Esophagus muscularis mucosa (tissue), 4 donors: Measurements from ENCODE around the gene SOX10. TPM values are rescaled to one million over a fixed set of nuclear protein-coding genes. Genes with fewer than 3 reads are reported as not detected.

ENCODE experiments used
- DNase-seq: peaks from one replicate; pipeline ENCODE4 v3.0.0-alpha.2; 2017; ENCODE audit errors: extremely low spot score
- H3K27ac ChIP-seq, 4 donors: fragments of 200-600 bp; sonication (generic); replicated peaks in 1 of 4; 1 replicate in 3 of 4; 2 replicates in 1 of 4; pipeline ENCODE4 v1.5.1; 2016 to 2019; ENCODE audit warnings: mild to moderate bottlenecking in 1 of 4
- H3K27me3 ChIP-seq, 4 donors: fragments of 200-600 bp; sonication (generic); one replicate each; pipeline versions ENCODE4 v1.5.1 to v1.6.0; 2016 to 2019
- H3K36me3 ChIP-seq, 4 donors: fragments of 200-600 bp; sonication (generic); one replicate each; pipeline ENCODE4 v1.5.1; 2016 to 2019
- H3K4me1 ChIP-seq, 4 donors: fragments of 200-600 bp; sonication (generic); one replicate each; pipeline ENCODE4 v1.5.1; 2016 to 2019
- H3K4me3 ChIP-seq, 4 donors: fragments of 200-600 bp; sonication (generic); 1 replicate in 2 of 4; 2 replicates in 2 of 4; pipeline ENCODE4 v1.5.1; 2016 to 2019; ENCODE audit warnings: mild to moderate bottlenecking in 4 of 4, moderate library complexity in 1 of 4
- H3K9me3 ChIP-seq, 4 donors: fragments of 200-600 bp; sonication (generic); 1 replicate in 3 of 4; 2 replicates in 1 of 4; pipeline ENCODE4 v1.5.1; 2016 to 2019
- CTCF ChIP-seq, 3 experiments: fragments of 200-600 bp in 2 of 3; fragments of 450-650 bp in 1 of 3; sonication (generic) in 2 of 3; IDR thresholded peaks; one replicate each; pipeline ENCODE4 v1.5.1; 2017 to 2019; ENCODE audit warnings: antibody characterized with exemption in 3 of 3, mild to moderate bottlenecking in 2 of 3, moderate library complexity in 1 of 3
- EP300 ChIP-seq: sonication (generic); formaldehyde crosslinking; IDR thresholded peaks from one replicate; pipeline ENCODE4 v1.6.1; 2017; ENCODE audit warnings: antibody characterized with exemption
- POLR2A ChIP-seq: fragments of 450-650 bp; IDR thresholded peaks from one replicate; pipeline ENCODE4 v1.6.1; 2017; ENCODE audit warnings: antibody characterized with exemption, moderate library complexity, mild to moderate bottlenecking, low read depth
- POLR2AphosphoS5 ChIP-seq, 2 donors: sonication (generic); formaldehyde crosslinking; IDR thresholded peaks; one replicate each; pipeline ENCODE4 v1.6.1; 2017; ENCODE audit warnings: antibody characterized with exemption in 2 of 2
- WGBS: methylation state at CpG from one replicate; pipeline ENCODE4 v1.1.5; 2018; 5-methylcytosine and 5-hydroxymethylcytosine counted together
- intact Hi-C: fragments of 100-400 bp; cut with DNase I; formaldehyde crosslinking; loops from one replicate; pipeline ENCODE4 v1.15.1; 2023
- total RNA-seq, 4 donors: library from RNA; depleted of rRNA; stranded (reverse); fragments of >200 nt; gene quantifications; one replicate each; pipeline versions ENCODE4 v1.1.0 to v1.2.1, GENCODE V29; 2016

The SOX10 gene
- total RNA-seq, 4 donors from 2014 or later = 10.3 to 29.5 (median 17.7) TPM

GRCh38 chr22:37996515-37997246, 12.3 kb upstream of the SOX10 start:
- no peaks in the 10 kb centered on the region for H3K27me3 ChIP-seq
- WGBS = 88% methylated on average over 8 of the region's 8 CpGs
- H3K9me3 ChIP-seq = no peaks in the 10 kb centered on the region
- peak overlapping the region; percentile 23 to 65 (median 51) for H3K27ac ChIP-seq
- H3K4me3 ChIP-seq = no peak overlapping the region
- H3K36me3 ChIP-seq = no peaks in the 10 kb centered on the region
- H3K4me1 ChIP-seq = peaks cover 0 to 22% (median 5%) of the 10 kb centered on the region in 4 donors
- no peak for DNase-seq
- no peak for TF ChIP-seq POLR2AphosphoS5 (IDR thresholded peaks at IDR 0.05)
- TF ChIP-seq POLR2A = no peak
- no peak for TF ChIP-seq EP300
- no peak for TF ChIP-seq CTCF (IDR thresholded peaks at IDR 0.05)
- intact Hi-C loops = no loop called here

- Histone ChIP-seq H3K4me3 (no peak overlapping the region), H3K27ac (peak overlapping the region in 1 of 4 donors; percentile 54), H3K9me3 (no peaks in the 10 kb centered on the region), H3K36me3 (no peaks in the 10 kb centered on the region), H3K27me3 (no peaks in the 10 kb centered on the region), H3K4me1 (peaks cover 0 to 22% (median 5%) of the 10 kb centered on the region in 4 donors)
- DNase-seq = no peak
- WGBS = no CpG with 5 or more reads among the region's 4 CpGs
- intact Hi-C loops = no loop called here
- no peak for TF ChIP-seq EP300
- no peak for TF ChIP-seq CTCF (IDR thresholded peaks at IDR 0.05)
- no peak for TF ChIP-seq POLR2A
- no peak for TF ChIP-seq POLR2AphosphoS5 (IDR thresholded peaks at IDR 0.05)
Measured at GRCh38 chr22:37996079-37996478, 11.7 kb upstream of the SOX10 start.

GRCh38 chr22:37995460-37995859, 11.1 kb upstream of the SOX10 start:
- intact Hi-C loops = no loop called here
- Histone ChIP-seq H3K4me3 (no peak overlapping the region), H3K27ac (no peak overlapping the region), H3K36me3 (no peaks in the 10 kb centered on the region), H3K4me1 (peaks cover 0 to 22% (median 5%) of the 10 kb centered on the region in 4 donors), H3K9me3 (no peaks in the 10 kb centered on the region), H3K27me3 (no peaks in the 10 kb centered on the region)
- WGBS = 92% methylated on average over 4 of the region's 4 CpGs
- no peak for TF ChIP-seq POLR2A
- no peak for TF ChIP-seq CTCF (IDR thresholded peaks at IDR 0.05)
- no peak for TF ChIP-seq EP300
- TF ChIP-seq POLR2AphosphoS5 (IDR thresholded peaks at IDR 0.05) = no peak
- no peak for DNase-seq

- H3K4me1 ChIP-seq = peaks cover 0 to 26% (median 5%) of the 10 kb centered on the region in 4 donors
- TF ChIP-seq CTCF (IDR thresholded peaks at IDR 0.05) (no peak), POLR2AphosphoS5 (IDR thresholded peaks at IDR 0.05) (no peak), EP300 (no peak), POLR2A (no peak)
- H3K36me3 ChIP-seq = no peaks in the 10 kb centered on the region
- no peaks in the 10 kb centered on the region for H3K27me3 ChIP-seq
- 87% methylated on average over 5 of the region's 6 CpGs for WGBS
- intact Hi-C loops = no loop called here
- no peaks in the 10 kb centered on the region for H3K9me3 ChIP-seq
- H3K27ac ChIP-seq = no peak overlapping the region
- H3K4me3 ChIP-seq = no peak overlapping the region
- DNase-seq = no peak
Measured at GRCh38 chr22:37994982-37995381, 10.6 kb upstream of the SOX10 start.
